Activated CD8-positive, alpha-beta memory T cell treated with anti-CD3 and anti-CD28 coated beads, Interleukin-2, amount 50 U/mL, for 1 hour (primary cell): ENCODE measurements around the gene CD27.

Experiments used
- DNase-seq: peaks from one replicate; pipeline ENCODE4 v3.0.0-alpha.2; 2020; ENCODE audit errors: extremely low read depth

Gene CD27

GRCh38 chr12:6434205-6435140, 10.3 kb upstream of the CD27 start:
- DNase-seq = no peak

DNA sequence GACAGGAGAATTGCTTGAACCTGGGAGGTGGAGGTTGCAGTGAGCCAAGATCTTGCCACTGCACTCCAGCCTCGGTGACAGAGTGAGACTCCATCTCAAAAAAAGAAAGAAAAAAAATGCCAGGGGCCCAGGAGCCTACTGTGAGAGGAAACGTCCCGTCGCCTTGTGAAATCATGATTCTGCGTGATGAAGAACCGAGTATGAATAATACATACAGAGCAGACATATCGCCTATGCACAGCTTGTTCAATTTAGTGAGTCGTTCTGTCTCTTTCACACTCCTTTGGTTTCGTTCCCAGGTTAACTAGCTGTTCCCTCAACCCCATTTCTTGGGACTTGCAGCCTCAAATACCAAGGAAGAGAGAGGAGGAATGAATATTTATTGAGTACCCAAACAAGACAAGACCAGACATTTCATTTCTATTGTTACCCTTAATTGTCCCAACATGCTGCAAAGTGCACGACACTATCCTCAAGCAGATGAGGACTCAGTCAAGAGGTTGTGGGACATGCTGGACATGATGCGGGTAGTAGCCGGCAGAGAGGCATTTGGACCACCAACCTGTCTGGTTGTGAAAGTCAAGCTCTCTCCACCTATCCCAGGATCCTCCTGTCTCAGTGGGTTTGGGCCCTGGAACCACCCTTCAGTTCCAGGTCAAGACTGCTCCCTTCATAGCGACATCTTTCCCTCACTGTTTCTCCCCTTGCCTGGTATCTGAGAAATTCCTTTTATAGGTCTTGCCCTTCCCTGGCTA, 8.6 kb upstream of the CD27 start:
- DNase-seq = no peak

GRCh38 chr12:6437586-6437985, 7.2 kb upstream of the CD27 start:
- DNase-seq = no peak

DNA sequence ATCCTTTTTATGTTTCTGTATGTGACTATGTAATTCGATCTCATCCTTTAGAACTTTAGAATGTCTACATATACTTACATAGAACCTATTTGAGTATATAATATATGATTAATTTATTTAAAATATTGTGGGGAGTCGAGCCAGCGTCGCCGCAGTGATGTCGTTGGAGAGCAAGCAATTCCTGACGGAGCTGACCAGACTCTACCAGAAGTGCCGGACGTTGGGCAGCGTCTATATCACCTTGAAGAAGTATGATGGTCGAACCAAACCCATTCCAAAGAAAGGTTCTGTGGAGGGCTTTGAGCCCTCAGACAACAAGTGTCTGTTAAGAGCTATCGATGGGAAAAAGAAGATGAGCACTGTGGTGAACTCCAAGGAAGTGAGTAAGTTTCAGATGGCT, 6.4 kb upstream of the CD27 start:
- DNase-seq = no peak

- no peak for DNase-seq
Measured at GRCh38 chr12:6440391-6440790, 4.4 kb upstream of the CD27 start.

DNA sequence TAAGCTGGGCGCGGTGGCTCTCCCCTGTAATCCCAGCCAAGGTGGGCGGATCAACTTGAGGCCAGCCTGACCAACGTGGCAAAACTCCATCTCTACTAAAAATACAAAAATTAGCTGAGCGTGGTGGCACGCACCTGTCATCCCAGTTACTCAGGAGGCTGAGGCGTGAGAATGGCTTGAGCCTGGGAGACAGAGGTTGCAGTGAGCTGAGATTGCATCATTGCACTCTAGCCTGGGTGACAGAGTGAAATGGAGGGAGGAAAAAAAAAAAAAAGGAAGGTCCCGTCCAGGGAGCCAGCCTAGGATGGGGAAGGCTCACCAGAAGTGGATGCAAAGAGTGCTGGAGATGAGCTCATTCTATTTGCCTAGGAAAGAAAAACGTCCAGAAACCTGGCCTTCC, 1.9 kb upstream of the CD27 start:
- no peak for DNase-seq

DNA sequence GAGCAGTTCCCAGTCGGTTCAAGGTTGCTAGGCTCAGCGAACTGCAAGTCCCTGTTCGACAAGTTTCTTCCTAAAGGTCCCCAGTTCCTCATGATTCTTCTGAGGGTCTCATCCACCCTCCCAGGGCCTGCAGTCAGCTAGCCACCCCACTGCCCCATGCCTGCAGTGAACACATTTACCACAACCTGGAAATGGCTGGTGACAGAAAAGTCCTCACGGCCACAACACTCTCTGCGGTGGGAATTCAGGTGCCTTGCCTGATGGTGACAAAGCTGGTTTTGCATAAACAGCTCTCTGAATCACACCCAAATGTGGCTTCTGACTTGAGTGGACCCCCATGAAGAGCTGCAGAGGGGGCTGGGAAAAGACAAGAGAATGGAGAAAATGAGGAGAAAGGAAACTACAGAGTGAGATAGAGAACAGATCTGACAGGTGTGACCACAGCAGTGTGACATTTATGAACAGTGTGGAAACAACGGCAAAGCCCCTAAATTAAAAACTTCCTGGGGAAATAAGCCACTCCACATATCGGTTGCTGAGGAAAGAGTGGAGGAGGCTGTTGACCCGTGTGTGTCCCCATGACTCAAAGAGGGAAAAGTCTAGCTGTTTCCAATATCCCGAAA, 1.3 kb upstream of the CD27 start:
- DNase-seq = no peak

- no peak for DNase-seq
Measured at GRCh38 chr12:6444031-6444430, 724 bp upstream of the CD27 start.

DNA sequence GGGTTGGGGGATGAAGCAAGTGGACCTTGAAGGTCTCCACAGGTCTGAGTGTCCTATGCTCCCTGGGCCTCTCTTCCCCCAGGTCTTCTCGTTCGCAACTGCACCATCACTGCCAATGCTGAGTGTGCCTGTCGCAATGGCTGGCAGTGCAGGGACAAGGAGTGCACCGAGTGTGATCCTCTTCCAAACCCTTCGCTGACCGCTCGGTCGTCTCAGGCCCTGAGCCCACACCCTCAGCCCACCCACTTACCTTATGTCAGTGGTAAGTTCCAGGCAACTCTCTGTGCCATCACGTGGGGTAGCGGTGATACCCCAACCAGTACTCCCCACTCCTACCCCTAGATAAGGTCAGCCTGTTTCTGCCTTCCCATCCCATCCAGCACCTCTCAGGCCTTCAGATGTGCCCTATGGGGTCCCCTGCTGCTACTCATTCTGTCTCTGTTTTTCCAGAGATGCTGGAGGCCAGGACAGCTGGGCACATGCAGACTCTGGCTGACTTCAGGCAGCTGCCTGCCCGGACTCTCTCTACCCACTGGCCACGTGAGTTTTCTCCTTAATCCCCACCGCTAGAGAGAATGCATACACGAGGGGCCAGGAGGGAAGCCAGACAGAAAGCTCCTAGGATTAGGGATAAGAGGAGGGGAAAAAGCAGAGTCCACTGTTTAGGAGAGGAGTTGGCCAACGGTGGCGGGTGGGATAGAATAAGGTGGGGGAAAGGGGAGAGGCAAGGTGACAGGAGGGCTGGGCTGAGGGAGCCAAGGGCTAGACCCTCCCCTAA, 5.5 kb downstream of the CD27 start:
- DNase-seq = no peak

- DNase-seq = no peak
Measured at GRCh38 chr12:6450869-6451347, 6.2 kb downstream of the CD27 start.

DNA sequence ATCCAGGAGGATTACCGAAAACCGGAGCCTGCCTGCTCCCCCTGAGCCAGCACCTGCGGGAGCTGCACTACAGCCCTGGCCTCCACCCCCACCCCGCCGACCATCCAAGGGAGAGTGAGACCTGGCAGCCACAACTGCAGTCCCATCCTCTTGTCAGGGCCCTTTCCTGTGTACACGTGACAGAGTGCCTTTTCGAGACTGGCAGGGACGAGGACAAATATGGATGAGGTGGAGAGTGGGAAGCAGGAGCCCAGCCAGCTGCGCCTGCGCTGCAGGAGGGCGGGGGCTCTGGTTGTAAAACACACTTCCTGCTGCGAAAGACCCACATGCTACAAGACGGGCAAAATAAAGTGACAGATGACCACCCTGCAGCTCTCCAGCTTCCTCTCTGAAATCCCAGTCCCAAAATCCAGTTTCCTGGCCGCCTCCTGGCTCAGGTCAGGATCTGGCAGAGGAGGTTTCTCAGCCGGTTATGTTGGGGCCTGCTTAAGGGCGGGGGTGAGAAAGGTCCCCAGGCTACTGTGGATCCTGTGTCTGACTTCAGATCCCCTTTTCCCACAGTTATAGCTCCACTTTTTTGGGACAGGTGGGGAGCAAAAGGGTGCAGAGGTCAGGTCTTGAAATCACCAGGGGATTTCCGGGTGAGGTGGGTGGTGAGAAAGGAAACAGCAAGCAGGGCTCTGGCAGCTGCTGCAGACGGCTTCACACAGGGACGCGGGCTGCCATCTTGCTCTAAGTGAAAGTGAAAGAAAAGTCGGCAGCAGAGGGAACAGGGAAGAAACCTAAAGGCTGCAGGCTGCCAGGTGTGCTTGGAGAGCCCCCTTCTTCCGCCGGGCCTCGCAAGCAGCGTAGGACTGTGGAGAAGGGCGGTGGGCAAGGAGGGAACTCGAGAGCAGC, 6.8 kb downstream of the CD27 start, which contains the start of gene TAPBPL:
Gene TAPBPL (plus strand): TSS at position 695 of the 897 bp plus-strand sequence. CDS start 207 bp downstream, outside the sequence.
- peak; percentile 66 for DNase-seq

GRCh38 chr12:6452245-6452943, 7.6 kb downstream of the CD27 start:
- DNase-seq = no peak

GRCh38 chr12:6452944-6453630, 8.3 kb downstream of the CD27 start:
- no peak for DNase-seq

DNA sequence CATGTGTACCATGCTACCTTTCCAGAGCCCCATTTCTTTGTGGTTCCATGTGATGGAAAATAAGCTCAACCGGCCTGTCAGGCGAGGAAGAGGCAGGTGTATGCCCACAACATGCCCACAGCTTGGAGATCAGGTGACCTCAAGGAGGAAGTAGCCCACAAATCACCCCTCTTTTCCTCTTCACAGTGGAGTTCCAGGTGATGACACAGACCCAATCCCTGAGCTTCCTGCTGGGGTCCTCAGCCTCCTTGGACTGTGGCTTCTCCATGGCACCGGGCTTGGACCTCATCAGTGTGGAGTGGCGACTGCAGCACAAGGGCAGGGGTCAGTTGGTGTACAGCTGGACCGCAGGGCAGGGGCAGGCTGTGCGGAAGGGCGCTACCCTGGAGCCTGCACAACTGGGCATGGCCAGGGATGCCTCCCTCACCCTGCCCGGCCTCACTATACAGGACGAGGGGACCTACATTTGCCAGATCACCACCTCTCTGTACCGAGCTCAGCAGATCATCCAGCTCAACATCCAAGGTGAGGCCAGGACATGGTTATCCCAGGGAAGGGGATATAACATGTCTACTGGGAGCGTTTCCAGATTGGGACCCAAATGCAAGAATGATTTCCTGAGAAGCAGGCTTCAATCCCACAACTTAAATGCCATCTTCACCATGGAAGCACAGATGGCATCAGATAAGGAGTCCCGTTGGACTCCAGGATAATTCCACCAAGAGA, 12.6 kb downstream of the CD27 start:
- DNase-seq = no peak

DNA sequence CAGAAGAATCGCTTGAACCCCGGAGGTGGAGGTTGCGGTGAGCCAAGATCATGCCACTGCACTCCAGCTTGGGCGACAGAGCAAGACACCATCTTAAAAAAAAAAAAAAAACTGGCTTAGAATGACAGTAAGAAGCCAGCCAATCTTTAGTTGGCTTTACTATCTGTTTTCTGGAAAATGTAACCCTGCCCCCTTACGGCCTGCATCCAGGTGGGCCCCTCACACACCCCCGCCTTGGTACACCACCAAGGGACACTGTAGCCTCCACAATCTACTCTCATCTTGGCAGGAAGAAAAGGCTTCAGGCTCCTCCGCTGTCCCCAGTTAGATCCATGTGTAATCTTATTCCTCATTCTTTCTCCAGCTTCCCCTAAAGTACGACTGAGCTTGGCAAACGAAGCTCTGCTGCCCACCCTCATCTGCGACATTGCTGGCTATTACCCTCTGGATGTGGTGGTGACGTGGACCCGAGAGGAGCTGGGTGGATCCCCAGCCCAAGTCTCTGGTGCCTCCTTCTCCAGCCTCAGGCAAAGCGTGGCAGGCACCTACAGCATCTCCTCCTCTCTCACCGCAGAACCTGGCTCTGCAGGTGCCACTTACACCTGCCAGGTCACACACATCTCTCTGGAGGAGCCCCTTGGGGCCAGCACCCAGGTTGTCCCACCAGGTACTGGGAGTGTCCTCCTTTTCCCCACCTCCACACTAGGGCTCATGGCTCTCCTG, 13.7 kb downstream of the CD27 start:
- no peak for DNase-seq

GRCh38 chr12:6459004-6459337, 14.2 kb downstream of the CD27 start:
- no peak for DNase-seq

DNA sequence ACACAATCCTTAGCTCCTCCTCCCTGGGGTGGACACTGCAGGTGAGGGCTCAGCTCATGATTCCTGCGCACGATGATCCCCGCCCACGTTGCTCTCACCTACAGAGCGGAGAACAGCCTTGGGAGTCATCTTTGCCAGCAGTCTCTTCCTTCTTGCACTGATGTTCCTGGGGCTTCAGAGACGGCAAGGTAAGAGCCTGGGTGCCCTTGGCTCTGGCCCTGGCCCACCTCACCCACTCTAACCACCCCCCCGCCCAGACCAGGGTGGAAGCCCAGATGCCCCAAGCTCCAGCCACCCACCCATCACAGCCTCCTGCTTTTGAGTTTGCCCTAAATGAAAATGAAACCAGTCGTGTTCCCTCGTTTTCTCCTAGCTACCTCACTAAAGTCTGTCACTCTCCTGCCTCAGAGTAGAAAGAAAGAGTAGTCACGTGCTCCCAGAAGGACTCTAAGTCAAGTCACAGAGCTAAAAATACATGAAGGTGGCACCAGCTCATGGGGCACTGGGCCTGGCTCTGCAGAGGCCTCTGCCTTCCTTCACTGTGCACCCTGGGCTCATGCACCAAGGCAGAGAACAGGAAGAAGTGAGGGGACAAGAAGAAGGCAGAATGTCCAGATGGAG, 16.1 kb downstream of the CD27 start:
- DNase-seq = no peak
